ENCODE results near the gene RHOT2.

RHOT2 gene

GRCh38 chr16:714079-714478, 46.1 kb downstream of the RHOT2 start:
- WGBS (ENCODE audit: insufficient coverage), result 58% methylated on average over 11 of the region's 11 CpGs
- POLR2A ChIA-PET, result no interaction called here
- Histone ChIP-seq H3K27me3 (replicated peaks in 2 of 5; ENCODE audit: control insufficient read depth in 4 of 5, insufficient read depth in 5 of 5, low read length in 4 of 5) (peaks cover 0 to 64% (median 15%) of the 10 kb centered on the region in 5 experiments), H3K27ac (ENCODE audit: insufficient read depth in 1 of 2, low read depth in 1 of 2, low read length in 2 of 2, poor library complexity in 1 of 2, severe bottlenecking in 2 of 2) (no peak overlapping the region), H3K4me1 (ENCODE audit: control extremely low read depth in 1 of 4, control insufficient read depth in 4 of 4, insufficient read depth in 4 of 4, low read length in 3 of 4) (peaks cover 0 to 28% (median 23%) of the 10 kb centered on the region in 4 experiments), H3K9me3 (ENCODE audit: control extremely low read depth in 1 of 5, control insufficient read depth in 4 of 5, insufficient read depth in 2 of 5, low read depth in 1 of 5, low read length in 4 of 5) (no peaks in the 10 kb centered on the region), H3K36me3 (ENCODE audit: control insufficient read depth in 4 of 4, insufficient read depth in 4 of 4, low read length in 3 of 4) (no peaks in the 10 kb centered on the region), H3K4me3 (ENCODE audit: control insufficient read depth in 1 of 7, extremely low read depth in 1 of 7, insufficient read depth in 4 of 7, low read depth in 2 of 7, low read length in 6 of 7) (no peak overlapping the region)
- no peak for DNase-seq
- CTCF ChIA-PET, result interaction anchor here (1.2 to 5.6 kb wide), 3 partner anchors 11 to 389 kb away, joined by 3 to 104 read pairs (median 4); partner anchors contain the start of genes CHTF18 and RPUSD1

GRCh38 chr16:714558-715476, 46.9 kb downstream of the RHOT2 start, which contains the start of gene METRN:
METRN (plus strand) TSS chr16:715118; CDS start chr16:715290, 172 bp downstream.
- Histone ChIP-seq H3K36me3 (ENCODE audit: control insufficient read depth in 4 of 4, insufficient read depth in 4 of 4, low read length in 3 of 4) (no peaks in the 10 kb centered on the region), H3K4me3 (ENCODE audit: control insufficient read depth in 1 of 7, extremely low read depth in 1 of 7, insufficient read depth in 4 of 7, low read depth in 2 of 7, low read length in 6 of 7) (peak within 1 kb of the TSS in 6 of 7 experiments; percentile 19 to 66 (median 60)), H3K27ac (ENCODE audit: insufficient read depth in 1 of 2, low read depth in 1 of 2, low read length in 2 of 2, poor library complexity in 1 of 2, severe bottlenecking in 2 of 2) (no peak within 1 kb of the TSS), H3K27me3 (replicated peaks in 2 of 5; ENCODE audit: control insufficient read depth in 4 of 5, insufficient read depth in 5 of 5, low read length in 4 of 5) (peaks cover 0 to 56% (median 9%) of the 10 kb centered on the region in 5 experiments), H3K4me1 (ENCODE audit: control extremely low read depth in 1 of 4, control insufficient read depth in 4 of 4, insufficient read depth in 4 of 4, low read length in 3 of 4) (peaks cover 0 to 35% (median 31%) of the 10 kb centered on the region in 4 experiments), H3K9me3 (ENCODE audit: control extremely low read depth in 1 of 5, control insufficient read depth in 4 of 5, insufficient read depth in 2 of 5, low read depth in 1 of 5, low read length in 4 of 5) (no peaks in the 10 kb centered on the region)
- DNase-seq, result peak; percentile 81 to 87 (median 85)
- ChIA-PET CTCF (interaction anchor here (1.2 to 5.6 kb wide), 8 partner anchors 12 to 388 kb away, joined by 3 to 104 read pairs (median 6); partner anchors contain the start of genes CHTF18 and RPUSD1), POLR2A (interaction anchor here (0.8 kb wide), 1 partner anchor 152 kb away, joined by 3 read pairs; no protein-coding TSS in a partner anchor)
- WGBS (ENCODE audit: insufficient coverage), result 6% methylated on average over 74 of the region's 108 CpGs

- no peak overlapping the region for H3K27ac ChIP-seq (ENCODE audit: insufficient read depth in 1 of 2, low read depth in 1 of 2, low read length in 2 of 2, poor library complexity in 1 of 2, severe bottlenecking in 2 of 2)
- peaks cover 0 to 48% (median 7%) of the 10 kb centered on the region in 5 experiments for H3K27me3 ChIP-seq (replicated peaks in 2 of 5; ENCODE audit: control insufficient read depth in 4 of 5, insufficient read depth in 5 of 5, low read length in 4 of 5)
- WGBS (ENCODE audit: insufficient coverage), result under 1% methylated on average over 66 of the region's 74 CpGs
- peak overlapping the region in 6 of 7 experiments; percentile 19 to 66 (median 60) for H3K4me3 ChIP-seq (ENCODE audit: control insufficient read depth in 1 of 7, extremely low read depth in 1 of 7, insufficient read depth in 4 of 7, low read depth in 2 of 7, low read length in 6 of 7)
- peak in 1 of 3 donors; percentile 31 for DNase-seq
- H3K4me1 ChIP-seq (ENCODE audit: control extremely low read depth in 1 of 4, control insufficient read depth in 4 of 4, insufficient read depth in 4 of 4, low read length in 3 of 4), result peaks cover 0 to 43% (median 39%) of the 10 kb centered on the region in 4 experiments
- ChIA-PET CTCF (interaction anchor here (0.7 to 3.4 kb wide), 9 partner anchors 11 to 72 kb away, joined by 3 to 17 read pairs (median 5); partner anchors contain the start of genes CCDC78, CHTF18, CIAO3 and RPUSD1), POLR2A (interaction anchor here (0.8 to 1.3 kb wide), 2 partner anchors 10 to 152 kb away, joined by 3 to 4 read pairs; partner anchors contain the start of gene CCDC78)
- no peaks in the 10 kb centered on the region for H3K36me3 ChIP-seq (ENCODE audit: control insufficient read depth in 4 of 4, insufficient read depth in 4 of 4, low read length in 3 of 4)
- no peaks in the 10 kb centered on the region for H3K9me3 ChIP-seq (ENCODE audit: control extremely low read depth in 1 of 5, control insufficient read depth in 4 of 5, insufficient read depth in 2 of 5, low read depth in 1 of 5, low read length in 4 of 5)
Measured at GRCh38 chr16:715477-716199, 47.7 kb downstream of the RHOT2 start.

- Histone ChIP-seq H3K4me1 (ENCODE audit: control extremely low read depth in 1 of 4, control insufficient read depth in 4 of 4, insufficient read depth in 4 of 4, low read length in 3 of 4) (peaks cover 0 to 48% (median 44%) of the 10 kb centered on the region in 4 experiments), H3K27me3 (replicated peaks in 2 of 5; ENCODE audit: control insufficient read depth in 4 of 5, insufficient read depth in 5 of 5, low read length in 4 of 5) (peaks cover 0 to 43% (median 7%) of the 10 kb centered on the region in 5 experiments), H3K4me3 (ENCODE audit: control insufficient read depth in 1 of 7, extremely low read depth in 1 of 7, insufficient read depth in 4 of 7, low read depth in 2 of 7, low read length in 6 of 7) (no peak overlapping the region), H3K9me3 (ENCODE audit: control extremely low read depth in 1 of 5, control insufficient read depth in 4 of 5, insufficient read depth in 2 of 5, low read depth in 1 of 5, low read length in 4 of 5) (no peaks in the 10 kb centered on the region), H3K36me3 (ENCODE audit: control insufficient read depth in 4 of 4, insufficient read depth in 4 of 4, low read length in 3 of 4) (no peaks in the 10 kb centered on the region), H3K27ac (ENCODE audit: insufficient read depth in 1 of 2, low read depth in 1 of 2, low read length in 2 of 2, poor library complexity in 1 of 2, severe bottlenecking in 2 of 2) (no peak overlapping the region)
- 42% methylated on average over 7 of the region's 12 CpGs for WGBS (ENCODE audit: insufficient coverage)
- no peak for DNase-seq
- ChIA-PET POLR2A (interaction anchor here (1.3 kb wide), 1 partner anchor 10 kb away, joined by 4 read pairs; the partner anchor contains the start of gene CCDC78), CTCF (interaction anchor here (0.7 to 3.4 kb wide), 8 partner anchors 10 to 72 kb away, joined by 3 to 17 read pairs (median 6); partner anchors contain the start of genes CCDC78, CHTF18, CIAO3 and RPUSD1)
Measured at GRCh38 chr16:716200-716568, 48.3 kb downstream of the RHOT2 start.

- ChIA-PET POLR2A (interaction anchor here (1.3 kb wide), 1 partner anchor 9 kb away, joined by 4 read pairs; the partner anchor contains the start of gene CCDC78), CTCF (interaction anchor here (1.0 to 3.4 kb wide), 9 partner anchors 9 to 71 kb away, joined by 3 to 17 read pairs (median 5); partner anchors contain the start of genes CCDC78, CHTF18, CIAO3 and RPUSD1)
- Histone ChIP-seq H3K4me1 (ENCODE audit: control extremely low read depth in 1 of 4, control insufficient read depth in 4 of 4, insufficient read depth in 4 of 4, low read length in 3 of 4) (peaks cover 0 to 54% (median 50%) of the 10 kb centered on the region in 4 experiments), H3K9me3 (ENCODE audit: control extremely low read depth in 1 of 5, control insufficient read depth in 4 of 5, insufficient read depth in 2 of 5, low read depth in 1 of 5, low read length in 4 of 5) (no peaks in the 10 kb centered on the region), H3K4me3 (ENCODE audit: control insufficient read depth in 1 of 7, extremely low read depth in 1 of 7, insufficient read depth in 4 of 7, low read depth in 2 of 7, low read length in 6 of 7) (no peak overlapping the region), H3K27ac (ENCODE audit: insufficient read depth in 1 of 2, low read depth in 1 of 2, low read length in 2 of 2, poor library complexity in 1 of 2, severe bottlenecking in 2 of 2) (no peak overlapping the region), H3K27me3 (replicated peaks in 2 of 5; ENCODE audit: control insufficient read depth in 4 of 5, insufficient read depth in 5 of 5, low read length in 4 of 5) (peaks cover 0 to 42% (median 7%) of the 10 kb centered on the region in 5 experiments), H3K36me3 (ENCODE audit: control insufficient read depth in 4 of 4, insufficient read depth in 4 of 4, low read length in 3 of 4) (no peaks in the 10 kb centered on the region)
- no peak for DNase-seq
- 95% methylated on average over 22 of the region's 29 CpGs for WGBS (ENCODE audit: insufficient coverage)
Measured at GRCh38 chr16:716768-717325, 48.9 kb downstream of the RHOT2 start.
